Transverse colon (tissue), 4 donors: ENCODE results near the gene ERCC4. TPM values are rescaled to one million over a fixed set of nuclear protein-coding genes. Genes with fewer than 3 reads are reported as not detected.

Experiments
- DNase-seq: peaks from one replicate; pipeline ENCODE4 v3.0.0-alpha.2; 2019
- H3K27ac ChIP-seq, 4 donors: fragments of 200-600 bp; sonication (generic); 2 replicates each; pipeline ENCODE4 v1.5.1; 2016 to 2018; ENCODE audit warnings: inconsistent platforms in 4 of 4
- H3K27me3 ChIP-seq: fragments of 200-600 bp; sonication (generic); 2 replicates; pipeline ENCODE4 v1.5.1; 2017; ENCODE audit warnings: inconsistent platforms
- H3K36me3 ChIP-seq, 4 donors: fragments of 200-600 bp; sonication (generic); 2 replicates each; pipeline ENCODE4 v1.5.1; 2017 to 2019; ENCODE audit warnings: inconsistent platforms in 4 of 4
- H3K4me1 ChIP-seq, 4 donors: fragments of 200-600 bp; sonication (generic); 2 replicates each; pipeline ENCODE4 v1.5.1; 2017 to 2020; ENCODE audit warnings: inconsistent platforms in 4 of 4
- H3K4me3 ChIP-seq, 4 donors: fragments of 200-600 bp; sonication (generic); 1 replicate in 1 of 4; 2 replicates in 3 of 4; pipeline versions ENCODE4 v1.5.1 to v1.6.1; 2017 to 2019; ENCODE audit warnings: inconsistent platforms in 4 of 4
- H3K9me3 ChIP-seq, 2 donors: fragments of 200-600 bp; sonication (generic); 2 replicates each; pipeline ENCODE4 v1.5.1; 2017 to 2019; ENCODE audit warnings: inconsistent platforms in 2 of 2
- EP300 ChIP-seq: sonication (generic); formaldehyde crosslinking; IDR thresholded peaks from one replicate; pipeline ENCODE4 v1.6.1; 2017; ENCODE audit warnings: antibody characterized with exemption, low read depth
- POLR2A ChIP-seq: fragments of 450-650 bp; IDR thresholded peaks from one replicate; pipeline ENCODE4 v1.6.1; 2016; ENCODE audit warnings: antibody characterized with exemption, mild to moderate bottlenecking, moderate library complexity
- POLR2AphosphoS5 ChIP-seq, 3 donors: sonication (generic); formaldehyde crosslinking; IDR thresholded peaks; one replicate each; pipeline ENCODE4 v1.6.1; 2016; ENCODE audit warnings: antibody characterized with exemption in 3 of 3
- WGBS, 2 donors: methylation state at CpG; one replicate each; pipeline ENCODE4 v1.1.5; 2018; ENCODE audit warnings: low coverage in 1 of 2; 5-methylcytosine and 5-hydroxymethylcytosine counted together
- in situ Hi-C, 4 donors: fragments of 200-750 bp; cut with MboI; loops; one replicate each; pipeline versions ENCODE4 v1.15.0 to v1.15.1; 2017; ENCODE audit warnings: low sequenced_read_pairs in 3 of 4, low pct_ligation_motif_present in 1 of 4, low pct_unique_long_range_greater_than_20kb in 1 of 4
- intact Hi-C: fragments of 100-400 bp; cut with DNase I; formaldehyde crosslinking; loops from one replicate; pipeline ENCODE4 v1.15.1; 2023; ENCODE audit warnings: low total_unique reads
- total RNA-seq, 4 donors: library from RNA; depleted of rRNA; stranded (reverse); fragments of >200 nt; gene quantifications; one replicate each; pipeline ENCODE4 v1.1.0, GENCODE V29; 2016
- TF ChIP-seq, protein P1 (sequence below), 5 experiments: fragments of 200-600 bp in 3 of 5; fragments of 450-650 bp in 2 of 5; sonication (generic) in 3 of 5; IDR thresholded peaks; 1 replicate in 2 of 5; 2 replicates in 3 of 5; pipeline ENCODE4 v1.5.1; 2016 to 2017; ENCODE audit warnings: antibody characterized with exemption in 5 of 5, inconsistent platforms in 3 of 5, mild to moderate bottlenecking in 2 of 5, moderate library complexity in 1 of 5

The ERCC4 gene
- total RNA-seq, 4 donors from 2014 or later, result 3.8 to 14.1 (median 4.8) TPM

DNA sequence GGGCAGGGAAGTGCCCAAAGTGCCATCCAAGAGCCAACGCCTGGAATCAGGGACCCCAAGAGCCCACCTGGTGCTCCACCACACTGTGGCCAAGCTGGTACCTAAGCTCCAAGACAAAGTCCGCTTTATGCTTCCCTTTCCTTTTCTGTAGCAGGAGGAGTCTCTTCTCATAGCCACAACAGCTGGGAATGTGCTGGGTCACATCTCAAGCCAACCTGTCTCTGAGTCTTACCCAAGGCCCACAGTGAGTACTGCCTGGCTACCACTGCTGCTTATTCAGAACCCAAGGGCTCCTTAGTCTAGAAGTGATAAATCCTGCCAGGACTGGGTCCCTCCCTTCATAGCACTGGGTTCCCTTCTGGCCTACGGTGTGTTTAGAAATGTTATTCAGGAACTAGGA lies 49.8 kb downstream of the ERCC4 start:
- 93 to 100% methylated on average over 2 to 3 of the region's 3 CpGs for WGBS, 2 donors
- H3K36me3 ChIP-seq, result no peaks in the 10 kb centered on the region

DNA sequence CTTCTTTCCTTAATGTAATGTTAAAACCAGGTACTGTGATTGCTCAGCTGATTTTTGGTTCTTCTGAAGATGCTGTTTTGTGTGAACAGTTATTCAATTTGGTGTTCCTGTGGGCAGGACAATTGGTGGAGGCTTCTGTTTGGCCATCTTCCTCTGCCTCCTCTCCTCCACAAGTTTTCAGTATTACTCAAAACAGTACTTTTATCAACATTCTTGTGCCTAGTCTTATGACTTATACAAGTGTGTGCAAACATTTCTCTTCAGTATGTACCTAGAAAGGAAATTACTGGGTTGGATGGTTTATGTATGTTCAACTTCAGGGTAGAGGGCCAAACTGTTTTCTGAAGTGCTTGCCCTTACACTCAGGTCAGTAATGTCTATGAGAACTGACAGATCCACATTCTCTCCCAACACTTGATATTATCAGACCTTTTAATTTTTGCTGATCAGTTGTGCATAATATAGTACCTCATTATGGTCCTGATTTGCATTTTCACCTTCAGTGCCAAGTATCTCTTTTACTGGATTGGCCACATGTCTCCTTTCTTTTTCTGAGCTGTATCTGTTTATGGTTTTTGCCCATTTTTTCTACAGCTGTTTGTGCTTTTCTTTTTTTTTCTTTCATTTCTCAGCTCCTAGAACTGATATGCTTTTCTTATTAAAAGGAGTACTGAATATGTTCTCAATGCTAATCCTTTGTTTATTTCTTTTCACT lies 50.9 kb downstream of the ERCC4 start:
- intact Hi-C loops (no loop called here), in situ Hi-C loops (no loop called here)
- no peak overlapping the region for H3K4me3 ChIP-seq

More for the DNA sequence above, 49.8 kb downstream of the ERCC4 start:
- TF ChIP-seq, protein P1, sequence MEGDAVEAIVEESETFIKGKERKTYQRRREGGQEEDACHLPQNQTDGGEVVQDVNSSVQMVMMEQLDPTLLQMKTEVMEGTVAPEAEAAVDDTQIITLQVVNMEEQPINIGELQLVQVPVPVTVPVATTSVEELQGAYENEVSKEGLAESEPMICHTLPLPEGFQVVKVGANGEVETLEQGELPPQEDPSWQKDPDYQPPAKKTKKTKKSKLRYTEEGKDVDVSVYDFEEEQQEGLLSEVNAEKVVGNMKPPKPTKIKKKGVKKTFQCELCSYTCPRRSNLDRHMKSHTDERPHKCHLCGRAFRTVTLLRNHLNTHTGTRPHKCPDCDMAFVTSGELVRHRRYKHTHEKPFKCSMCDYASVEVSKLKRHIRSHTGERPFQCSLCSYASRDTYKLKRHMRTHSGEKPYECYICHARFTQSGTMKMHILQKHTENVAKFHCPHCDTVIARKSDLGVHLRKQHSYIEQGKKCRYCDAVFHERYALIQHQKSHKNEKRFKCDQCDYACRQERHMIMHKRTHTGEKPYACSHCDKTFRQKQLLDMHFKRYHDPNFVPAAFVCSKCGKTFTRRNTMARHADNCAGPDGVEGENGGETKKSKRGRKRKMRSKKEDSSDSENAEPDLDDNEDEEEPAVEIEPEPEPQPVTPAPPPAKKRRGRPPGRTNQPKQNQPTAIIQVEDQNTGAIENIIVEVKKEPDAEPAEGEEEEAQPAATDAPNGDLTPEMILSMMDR (IDR thresholded peaks at IDR 0.05), result no peak
- TF ChIP-seq POLR2A (no peak), EP300 (no peak), POLR2AphosphoS5 (IDR thresholded peaks at IDR 0.05) (no peak)
- Histone ChIP-seq H3K27ac (no peak overlapping the region), H3K9me3 (peaks cover 0 to 2% of the 10 kb centered on the region in 2 donors), H3K27me3 (no peaks in the 10 kb centered on the region), H3K4me3 (no peak overlapping the region), H3K4me1 (no peaks in the 10 kb centered on the region)
- in situ Hi-C loops (no loop called here), intact Hi-C loops (no loop called here)
- DNase-seq, result no peak

DNA sequence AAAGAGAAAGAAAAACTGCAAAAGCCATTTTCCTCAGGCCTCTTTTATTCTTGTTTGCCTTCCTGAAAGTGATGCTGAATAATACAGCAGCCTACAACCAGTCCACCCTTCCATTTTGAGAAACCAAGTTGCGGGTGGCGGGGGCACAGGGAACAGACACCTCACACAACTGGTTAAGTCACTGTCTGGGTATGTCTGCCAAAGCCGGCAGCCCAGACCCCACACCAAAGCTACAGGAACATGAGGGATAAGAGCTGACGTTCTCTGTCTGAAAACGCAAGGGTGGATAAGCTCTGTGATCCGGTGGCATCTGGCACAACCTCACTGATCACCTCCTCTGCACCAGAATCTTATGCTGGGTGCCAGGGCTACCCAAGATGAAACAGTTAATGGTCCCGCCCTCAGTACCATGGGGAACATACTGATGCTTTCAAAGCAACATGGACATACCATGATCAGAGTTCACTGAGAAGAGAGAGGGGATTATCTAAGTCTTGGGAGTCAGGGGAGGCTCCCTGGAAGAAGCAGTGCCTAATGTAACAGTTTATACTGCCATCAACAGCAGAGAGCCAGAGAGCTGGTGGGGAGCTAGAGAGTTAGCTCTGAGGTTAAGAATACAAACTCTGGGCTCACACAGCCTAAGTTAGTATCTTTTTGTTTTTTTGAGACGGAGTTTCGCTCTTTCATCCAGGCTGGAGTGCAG lies 53.5 kb downstream of the ERCC4 start:
- DNase-seq, result no peak
- in situ Hi-C loops (no loop called here), intact Hi-C loops (no loop called here)
- 80 to 93% methylated on average over 2 to 9 of the region's 9 CpGs for WGBS, 2 donors
- no peaks in the 10 kb centered on the region for H3K27me3 ChIP-seq
- no peak overlapping the region for H3K4me3 ChIP-seq
- TF ChIP-seq, protein P1 (IDR thresholded peaks at IDR 0.05), result no peak
- TF ChIP-seq POLR2AphosphoS5 (IDR thresholded peaks at IDR 0.05) (no peak), EP300 (no peak), POLR2A (no peak)
- no peaks in the 10 kb centered on the region for H3K4me1 ChIP-seq
- H3K27ac ChIP-seq, result no peak overlapping the region
- no peaks in the 10 kb centered on the region for H3K36me3 ChIP-seq
- H3K9me3 ChIP-seq, result peaks cover 0 to under 1% of the 10 kb centered on the region in 2 donors

More for the DNA sequence above, 50.9 kb downstream of the ERCC4 start:
- no peak for DNase-seq
- H3K4me1 ChIP-seq, result no peaks in the 10 kb centered on the region
- H3K9me3 ChIP-seq, result peaks cover 0 to 2% of the 10 kb centered on the region in 2 donors
- no peak overlapping the region for H3K27ac ChIP-seq
- no peak for TF ChIP-seq POLR2AphosphoS5 (IDR thresholded peaks at IDR 0.05)
- no peak for TF ChIP-seq POLR2A
- TF ChIP-seq, protein P1 (IDR thresholded peaks at IDR 0.05), result no peak
- no peak for TF ChIP-seq EP300
- no peaks in the 10 kb centered on the region for H3K27me3 ChIP-seq
- H3K36me3 ChIP-seq, result no peaks in the 10 kb centered on the region

DNA sequence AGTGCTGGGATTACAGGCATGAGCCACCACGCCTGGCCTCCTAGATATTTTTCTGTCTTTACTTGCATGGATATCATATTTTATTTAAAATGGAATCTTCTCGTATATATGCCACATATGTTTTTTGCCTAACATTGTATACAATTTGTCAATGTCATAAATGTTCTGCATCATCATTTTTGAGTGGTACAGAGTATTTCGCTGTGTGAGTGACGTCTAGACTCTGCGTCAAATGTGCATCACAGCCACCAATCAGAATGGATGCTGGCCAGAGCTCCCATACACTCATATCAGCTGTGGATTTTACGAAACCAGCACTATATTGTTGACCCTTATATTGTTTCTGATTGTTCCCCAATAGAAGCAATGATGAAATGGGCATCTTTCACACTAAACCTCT lies 57.2 kb downstream of the ERCC4 start:
- no peak for DNase-seq
- Histone ChIP-seq H3K27ac (no peak overlapping the region), H3K27me3 (no peaks in the 10 kb centered on the region), H3K36me3 (no peaks in the 10 kb centered on the region), H3K9me3 (no peaks in the 10 kb centered on the region), H3K4me3 (no peak overlapping the region), H3K4me1 (no peaks in the 10 kb centered on the region)
- WGBS, 2 donors, result 93 to 94% methylated on average over 4 to 6 of the region's 6 CpGs
- intact Hi-C loops, result no loop called here
- in situ Hi-C loops, result no loop called here
- TF ChIP-seq POLR2A (no peak), EP300 (no peak)
